ENCODE measurements around the gene KCNQ1. TPM values are rescaled to one million over a fixed set of nuclear protein-coding genes. Genes with fewer than 3 reads are reported as not detected.

Gene KCNQ1
- total and polyA plus RNA-seq, 9 donors = 1.4 to 17.2 (median 3.8) TPM

DNA sequence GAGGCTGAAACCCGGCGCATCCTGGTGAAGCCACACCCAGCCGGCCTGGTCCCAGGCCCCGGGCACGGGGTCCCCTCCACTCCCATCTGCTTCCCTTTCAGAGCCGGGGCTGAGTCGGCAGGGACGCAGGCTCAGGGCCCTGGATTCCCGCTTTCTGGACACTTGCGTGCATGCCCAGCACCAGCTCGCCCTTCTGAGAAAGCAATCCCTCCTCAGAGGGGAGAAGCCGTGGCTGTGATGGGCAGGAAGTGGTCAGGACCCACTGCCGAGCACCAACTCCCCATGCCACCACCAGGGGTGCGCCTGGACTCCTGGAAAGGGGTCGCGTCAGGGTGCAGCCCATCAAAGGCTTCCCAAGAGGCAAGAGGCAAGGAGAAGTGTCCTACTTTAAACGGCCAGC lies 425.7 kb downstream of the KCNQ1 start:
- no peak overlapping the region for H3K27ac ChIP-seq
- H3K4me3 ChIP-seq = no peak overlapping the region
- 66 to 85% (median 78%) methylated on average over 17 of the region's 17 CpGs for WGBS, 3 donors
- TF ChIP-seq EP300 (IDR thresholded peaks at IDR 0.05) (no peak), POLR2A (IDR thresholded peaks at IDR 0.05) (no peak)
- TF ChIP-seq, protein P1, sequence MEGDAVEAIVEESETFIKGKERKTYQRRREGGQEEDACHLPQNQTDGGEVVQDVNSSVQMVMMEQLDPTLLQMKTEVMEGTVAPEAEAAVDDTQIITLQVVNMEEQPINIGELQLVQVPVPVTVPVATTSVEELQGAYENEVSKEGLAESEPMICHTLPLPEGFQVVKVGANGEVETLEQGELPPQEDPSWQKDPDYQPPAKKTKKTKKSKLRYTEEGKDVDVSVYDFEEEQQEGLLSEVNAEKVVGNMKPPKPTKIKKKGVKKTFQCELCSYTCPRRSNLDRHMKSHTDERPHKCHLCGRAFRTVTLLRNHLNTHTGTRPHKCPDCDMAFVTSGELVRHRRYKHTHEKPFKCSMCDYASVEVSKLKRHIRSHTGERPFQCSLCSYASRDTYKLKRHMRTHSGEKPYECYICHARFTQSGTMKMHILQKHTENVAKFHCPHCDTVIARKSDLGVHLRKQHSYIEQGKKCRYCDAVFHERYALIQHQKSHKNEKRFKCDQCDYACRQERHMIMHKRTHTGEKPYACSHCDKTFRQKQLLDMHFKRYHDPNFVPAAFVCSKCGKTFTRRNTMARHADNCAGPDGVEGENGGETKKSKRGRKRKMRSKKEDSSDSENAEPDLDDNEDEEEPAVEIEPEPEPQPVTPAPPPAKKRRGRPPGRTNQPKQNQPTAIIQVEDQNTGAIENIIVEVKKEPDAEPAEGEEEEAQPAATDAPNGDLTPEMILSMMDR (IDR thresholded peaks at IDR 0.05) = no peak
- intact Hi-C loops (cut with DNase I) = no loop called here
- H3K9me3 ChIP-seq = peaks cover 0 to 9% of the 10 kb centered on the region in 2 donors
- H3K4me1 ChIP-seq (ENCODE audit: insufficient read depth) = no peaks in the 10 kb centered on the region
- no peak for DNase-seq
- no peaks in the 10 kb centered on the region for H3K36me3 ChIP-seq
- H3K27me3 ChIP-seq = no peaks in the 10 kb centered on the region

- TF ChIP-seq, protein P1 (IDR thresholded peaks at IDR 0.05) = no peak
- TF ChIP-seq EP300 (IDR thresholded peaks at IDR 0.05) (no peak), POLR2A (IDR thresholded peaks at IDR 0.05) (no peak)
- Histone ChIP-seq H3K9me3 (peaks cover 0 to 9% of the 10 kb centered on the region in 2 donors), H3K4me1 (ENCODE audit: insufficient read depth) (no peaks in the 10 kb centered on the region), H3K27me3 (no peaks in the 10 kb centered on the region), H3K4me3 (no peak overlapping the region), H3K36me3 (no peaks in the 10 kb centered on the region), H3K27ac (no peak overlapping the region)
- DNase-seq = no peak
- WGBS, 3 donors = 69 to 82% (median 81%) methylated on average over 18 to 22 of the region's 22 CpGs
- intact Hi-C loops (cut with DNase I) = no loop called here
Observed at GRCh38 chr11:2870969-2871680, 426.3 kb downstream of the KCNQ1 start.

GRCh38 chr11:2874963-2875362 lies 430.2 kb downstream of the KCNQ1 start:
- no peaks in the 10 kb centered on the region for H3K27me3 ChIP-seq
- no peaks in the 10 kb centered on the region for H3K36me3 ChIP-seq
- TF ChIP-seq, protein P1 (IDR thresholded peaks at IDR 0.05) = no peak
- no peak for TF ChIP-seq EP300 (IDR thresholded peaks at IDR 0.05)
- no peak for TF ChIP-seq POLR2A (IDR thresholded peaks at IDR 0.05)
- no peaks in the 10 kb centered on the region for H3K4me1 ChIP-seq (ENCODE audit: insufficient read depth)
- DNase-seq = no peak
- no peak overlapping the region for H3K4me3 ChIP-seq
- 91 to 95% (median 95%) methylated on average over 10 of the region's 10 CpGs for WGBS, 3 donors
- intact Hi-C loops (cut with DNase I) = loop anchor here in 1 of 4 donors (5.0 kb wide), 1 partner anchor 38 kb away; no protein-coding TSS in a partner anchor
- H3K9me3 ChIP-seq = peaks cover 0 to 15% of the 10 kb centered on the region in 2 donors
- H3K27ac ChIP-seq = no peak overlapping the region

GRCh38 chr11:2877474-2877873 lies 432.7 kb downstream of the KCNQ1 start:
- no peaks in the 10 kb centered on the region for H3K36me3 ChIP-seq
- peaks cover under 1% of the 10 kb centered on the region for H3K4me1 ChIP-seq (ENCODE audit: insufficient read depth)
- intact Hi-C loops (cut with DNase I) = loop anchor here in 1 of 4 donors (5.0 kb wide), 1 partner anchor 40 kb away; no protein-coding TSS in a partner anchor

More at GRCh38 chr11:2877474-2877873, 432.7 kb downstream of the KCNQ1 start:
- no peak overlapping the region for H3K27ac ChIP-seq
- TF ChIP-seq POLR2A (IDR thresholded peaks at IDR 0.05) (no peak), EP300 (IDR thresholded peaks at IDR 0.05) (no peak)
- TF ChIP-seq, protein P1 (IDR thresholded peaks at IDR 0.05) = no peak
- no peaks in the 10 kb centered on the region for H3K27me3 ChIP-seq
- 77 to 83% (median 81%) methylated on average over 6 of the region's 6 CpGs for WGBS, 3 donors
- no peak overlapping the region for H3K4me3 ChIP-seq
- peaks cover 0 to 15% of the 10 kb centered on the region in 2 donors for H3K9me3 ChIP-seq
- DNase-seq = no peak
